GM12878 (cell line): ENCODE data around the gene RADX. TPM values are rescaled to one million over a fixed set of nuclear protein-coding genes. Genes with fewer than 3 reads are reported as not detected.

Experiments used
- ATAC-seq: fragments of 200-7000 bp; cut with Tn5 transposase; 3 replicates; pipeline ENCODE4 v1.9.1; 2020; ENCODE audit warnings: mild to moderate bottlenecking, moderate library complexity
- BruUV-seq: library from RNA; stranded (reverse); fragments of 400-500 nt; replicated peaks from 2 replicates; lab custom pipeline; 2021; lab: Mats Ljungman, UMichigan
- CTCF ChIA-PET: fragments of 300-600 bp; sonication (Branson Sonifier 250); formaldehyde crosslinking; extraction: SDS; loops from one replicate; lab custom pipeline; 2021; ENCODE audit warnings: inconsistent platforms; lab: Yijun Ruan, JAX
- POLR2A ChIA-PET: fragments of 350-600 bp; formaldehyde crosslinking; extraction: SDS; loops from one replicate; lab custom pipeline; 2021; ENCODE audit warnings: inconsistent platforms; lab: Charles Lee
- RAD21 ChIA-PET: fragments of 300-600 bp; sonication (Branson Sonifier 250); formaldehyde crosslinking; loops from one replicate; lab custom pipeline; 2023; ENCODE audit warnings: antibody characterized with exemption; ENCODE audit not compliant: unreplicated experiment; lab: Charles Lee
- SMC1A ChIA-PET: fragments of 300-600 bp; sonication (Branson Sonifier 250); formaldehyde crosslinking; loops from one replicate; lab custom pipeline; 2023; ENCODE audit not compliant: unreplicated experiment, uncharacterized antibody; lab: Charles Lee
- DNase-seq: peaks from one replicate; pipeline ENCODE4 v3.0.0-alpha.2; 2011; ENCODE audit warnings: low read depth, low spot score
- FAIRE-seq: peaks from 3 replicates; lab custom pipeline; 2011; peaks lifted over from hg19 to GRCh38; lab: Jason Lieb, UNC
- H2AFZ ChIP-seq: 2 replicates; pipeline ENCODE4 v1.6.0; 2011; ENCODE audit warnings: low read depth, low read length, control low read depth; ENCODE audit not compliant: control insufficient read depth
- H3K27ac ChIP-seq: 2 replicates; pipeline ENCODE4 v1.5.1; 2011; ENCODE audit warnings: control low read depth; ENCODE audit not compliant: control insufficient read depth, insufficient read depth
- H3K27me3 ChIP-seq, 2 experiments: replicated peaks in 1 of 2; 2 replicates each; pipeline versions ENCODE4 v1.6.0 to v1.6.1; 2011; ENCODE audit warnings: low read length in 1 of 2; ENCODE audit not compliant: control insufficient read depth in 2 of 2, insufficient read depth in 2 of 2
- H3K36me3 ChIP-seq, 2 experiments: 2 replicates each; pipeline ENCODE4 v1.5.1; 2011; ENCODE audit warnings: low read length in 1 of 2; ENCODE audit not compliant: control insufficient read depth in 2 of 2, insufficient read depth in 2 of 2
- H3K4me1 ChIP-seq: 2 replicates; pipeline ENCODE4 v1.6.1; 2011; ENCODE audit warnings: mild to moderate bottlenecking, low read length, moderate library complexity, mixed read lengths; ENCODE audit not compliant: control insufficient read depth, insufficient read depth
- H3K4me2 ChIP-seq: 2 replicates; pipeline ENCODE4 v1.6.0; 2011; ENCODE audit warnings: control low read depth; ENCODE audit not compliant: control insufficient read depth, insufficient read depth
- H3K4me3 ChIP-seq: fragments of 200-600 bp; sonication (generic); 2 replicates; pipeline ENCODE4 v1.5.1; 2016
- H3K79me2 ChIP-seq: 2 replicates; pipeline ENCODE4 v1.6.0; 2011; ENCODE audit warnings: low read length; ENCODE audit not compliant: control insufficient read depth, insufficient read depth
- H3K9ac ChIP-seq: 2 replicates; pipeline ENCODE4 v1.8.0; 2011; ENCODE audit warnings: low read length, control low read depth, mixed read lengths; ENCODE audit not compliant: control insufficient read depth, insufficient read depth
- H3K9me3 ChIP-seq: replicated peaks from 3 replicates; pipeline ENCODE4 v1.5.1; 2011; ENCODE audit warnings: mild to moderate bottlenecking, low read length; ENCODE audit not compliant: control insufficient read depth, insufficient read depth
- H4K20me1 ChIP-seq: 2 replicates; pipeline ENCODE4 v1.6.0; 2011; ENCODE audit not compliant: control insufficient read depth, insufficient read depth
- MTA2 ChIP-seq: fragments of 450-650 bp; IDR thresholded peaks from 2 replicates; pipeline ENCODE4 v1.6.1; 2016; ENCODE audit warnings: low read depth, mild to moderate bottlenecking, moderate library complexity
- NR2C2 ChIP-seq: IDR thresholded peaks from 2 replicates; pipeline ENCODE4 v1.6.1; 2011; ENCODE audit warnings: borderline replicate concordance, low read depth; ENCODE audit not compliant: control insufficient read depth, insufficient read length
- PAX5 ChIP-seq: IDR thresholded peaks from 2 replicates; pipeline ENCODE4 v1.6.1; 2011; ENCODE audit warnings: low read depth, low read length, borderline replicate concordance
- POU2F2 ChIP-seq: IDR thresholded peaks from 3 replicates; pipeline ENCODE4 v1.6.1; 2011; ENCODE audit warnings: low read depth, mild to moderate bottlenecking, low read length, borderline replicate concordance
- ZNF217 ChIP-seq: fragments of 450-650 bp; IDR thresholded peaks from 2 replicates; pipeline ENCODE4 v1.6.1; 2017; ENCODE audit warnings: antibody characterized with exemption, mild to moderate bottlenecking
- WGBS: methylation state at CpG from one replicate; pipeline ENCODE4 v1.1.6; 2016; ENCODE audit warnings: low lambda C conversion rate; ENCODE audit not compliant: insufficient replicate concordance, insufficient coverage; ENCODE audit errors: missing lambda C conversion rate; 5-methylcytosine and 5-hydroxymethylcytosine counted together
- in situ Hi-C: fragments of 300-500 bp; cut with MboI; formaldehyde crosslinking; loops from 9 replicates; pipeline ENCODE4 v1.14.3; 2018; ENCODE audit warnings: mixed read lengths
- intact Hi-C: fragments of 100-400 bp; cut with micrococcal nuclease; formaldehyde crosslinking; loops from one replicate; pipeline ENCODE4 v1.14.2; 2022; ENCODE audit not compliant: unreplicated experiment
- polyA plus RNA-seq, 11 experiments: library from polyadenylated mRNA; depleted of rRNA in 4 of 11; unstranded in 6 of 11; stranded (reverse) in 5 of 11; fragments of >200 nt; fragmentation: Nextera tagmentation in 4 of 11; fragmentation: Illumina TruSeq in 1 of 11; extraction: Ambion mirVana in 4 of 11; extraction: Trizol in 1 of 11; gene quantifications; 1 replicate in 1 of 11; 2 replicates in 10 of 11; pipeline versions ENCODE4 v1.2.1 to v1.2.3, GENCODE V29; 2011 to 2016; ENCODE audit warnings: inconsistent platforms in 2 of 11, missing spikeins in 2 of 11, low read depth in 1 of 11
- total RNA-seq, 4 experiments: library from RNA; depleted of rRNA in 3 of 4; stranded (reverse); fragments of >200 nt in 3 of 4; fragmentation: Illumina TruSeq in 1 of 4; extraction: Trizol in 1 of 4; gene quantifications; 2 replicates each; pipeline versions ENCODE4 v1.2.1 to v1.2.3, GENCODE V29; 2013 to 2021
- TF ChIP-seq, protein P1 (sequence below): IDR thresholded peaks from 2 replicates; pipeline ENCODE4 v1.6.1; 2012; ENCODE audit warnings: low read depth, low read length, improper control_type of control experiment

Gene RADX
- total and polyA plus RNA-seq, 10 of the 15 experiments (the other 5 are each of a cell fraction or from before 2014, with no cell fraction given), result 4.3 to 24.2 (median 12.4) TPM

DNA sequence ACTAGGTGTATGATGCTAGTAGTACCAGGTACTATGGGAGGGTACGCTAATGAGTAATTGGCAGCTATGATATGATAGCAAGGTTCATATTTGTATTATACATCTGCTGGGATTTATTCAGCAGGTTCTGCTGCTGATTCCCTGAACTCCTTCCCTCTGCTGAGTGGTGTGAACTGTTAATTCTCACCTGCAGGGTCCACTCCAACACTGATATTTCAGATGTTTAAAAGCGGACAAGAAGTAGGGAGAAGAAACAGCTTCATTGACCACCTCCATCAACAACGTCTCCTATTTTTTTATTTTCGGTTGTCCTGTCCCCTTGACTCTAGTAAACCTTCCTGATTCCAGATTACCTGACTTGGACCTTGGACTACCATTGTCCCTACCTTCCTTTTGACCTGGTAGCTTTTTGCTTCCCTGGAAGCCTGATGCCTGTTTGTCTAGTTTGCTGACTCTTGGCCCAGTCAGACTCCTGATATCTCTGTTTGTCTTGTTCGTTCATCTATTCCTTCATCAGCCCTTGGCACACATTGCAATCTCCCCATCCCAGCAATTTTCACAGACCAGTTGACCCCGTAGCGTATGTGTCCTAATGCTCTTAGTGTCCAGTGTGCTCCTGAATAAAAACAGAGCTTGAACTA lies 80.8 kb downstream of the RADX start:
- Histone ChIP-seq H4K20me1 (no peaks in the 10 kb centered on the region), H3K9me3 (no peaks in the 10 kb centered on the region)
- no TSS peak for BruUV-seq
- no peak for FAIRE-seq
- RAD21 ChIA-PET, result no interaction called here
- DNase-seq, result no peak
- no peak for TF ChIP-seq ZNF217
- no peak for TF ChIP-seq PAX5
- TF ChIP-seq NR2C2, result no peak
- TF ChIP-seq, protein P1, sequence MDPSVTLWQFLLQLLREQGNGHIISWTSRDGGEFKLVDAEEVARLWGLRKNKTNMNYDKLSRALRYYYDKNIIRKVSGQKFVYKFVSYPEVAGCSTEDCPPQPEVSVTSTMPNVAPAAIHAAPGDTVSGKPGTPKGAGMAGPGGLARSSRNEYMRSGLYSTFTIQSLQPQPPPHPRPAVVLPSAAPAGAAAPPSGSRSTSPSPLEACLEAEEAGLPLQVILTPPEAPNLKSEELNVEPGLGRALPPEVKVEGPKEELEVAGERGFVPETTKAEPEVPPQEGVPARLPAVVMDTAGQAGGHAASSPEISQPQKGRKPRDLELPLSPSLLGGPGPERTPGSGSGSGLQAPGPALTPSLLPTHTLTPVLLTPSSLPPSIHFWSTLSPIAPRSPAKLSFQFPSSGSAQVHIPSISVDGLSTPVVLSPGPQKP, result no peak
- TF ChIP-seq MTA2, result no peak
- no peak for TF ChIP-seq POU2F2
- TF ChIP-seq, all 136 proteins: peak for 0
- no peaks in the 10 kb centered on the region for H3K79me2 ChIP-seq
- no peak overlapping the region for H2AFZ ChIP-seq
- no peak overlapping the region for H3K4me3 ChIP-seq
- no peaks in the 10 kb centered on the region for H3K27me3 ChIP-seq
- no peak for ATAC-seq
- no peaks in the 10 kb centered on the region for H3K4me1 ChIP-seq
- POLR2A ChIA-PET, result no interaction called here
- SMC1A ChIA-PET, result interaction anchor here (1.7 kb wide), 1 partner anchor 13 kb away, joined by 3 read pairs; no protein-coding TSS in a partner anchor
- WGBS, result 22% methylated on average over 7 of the region's 7 CpGs
- CTCF ChIA-PET, result interaction anchor here (0.9 kb wide), 1 partner anchor 12 kb away, joined by 4 read pairs; no protein-coding TSS in a partner anchor
- in situ Hi-C loops (no loop called here), intact Hi-C loops (no loop called here)
- no peak overlapping the region for H3K4me2 ChIP-seq
- no peak overlapping the region for H3K9ac ChIP-seq
- H3K36me3 ChIP-seq, result no peaks in the 10 kb centered on the region
- H3K27ac ChIP-seq, result no peak overlapping the region
